ENCODE results near the gene SLC6A6.

The SLC6A6 gene

DNA sequence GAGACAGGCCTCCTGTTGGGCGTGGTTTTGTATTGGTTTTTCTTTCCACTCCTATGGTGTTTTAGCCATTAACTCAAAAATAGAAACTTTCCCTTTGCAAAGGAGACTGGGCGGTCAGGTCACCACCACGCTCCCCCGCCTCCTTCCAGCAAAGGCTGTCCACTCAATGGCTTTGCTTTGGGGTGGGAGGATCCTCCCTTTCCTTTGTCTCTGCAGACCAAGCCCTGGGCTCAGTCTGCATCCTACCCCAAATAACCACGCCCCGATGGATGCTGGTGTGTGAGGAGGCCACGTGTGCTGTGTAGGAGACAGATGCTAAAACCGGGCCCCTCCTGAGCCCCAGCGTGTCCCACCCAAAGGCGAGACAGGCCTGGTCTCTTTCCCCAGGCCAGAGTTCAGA is 69.3 kb downstream of the SLC6A6 start:
- no peak for DNase-seq

DNA sequence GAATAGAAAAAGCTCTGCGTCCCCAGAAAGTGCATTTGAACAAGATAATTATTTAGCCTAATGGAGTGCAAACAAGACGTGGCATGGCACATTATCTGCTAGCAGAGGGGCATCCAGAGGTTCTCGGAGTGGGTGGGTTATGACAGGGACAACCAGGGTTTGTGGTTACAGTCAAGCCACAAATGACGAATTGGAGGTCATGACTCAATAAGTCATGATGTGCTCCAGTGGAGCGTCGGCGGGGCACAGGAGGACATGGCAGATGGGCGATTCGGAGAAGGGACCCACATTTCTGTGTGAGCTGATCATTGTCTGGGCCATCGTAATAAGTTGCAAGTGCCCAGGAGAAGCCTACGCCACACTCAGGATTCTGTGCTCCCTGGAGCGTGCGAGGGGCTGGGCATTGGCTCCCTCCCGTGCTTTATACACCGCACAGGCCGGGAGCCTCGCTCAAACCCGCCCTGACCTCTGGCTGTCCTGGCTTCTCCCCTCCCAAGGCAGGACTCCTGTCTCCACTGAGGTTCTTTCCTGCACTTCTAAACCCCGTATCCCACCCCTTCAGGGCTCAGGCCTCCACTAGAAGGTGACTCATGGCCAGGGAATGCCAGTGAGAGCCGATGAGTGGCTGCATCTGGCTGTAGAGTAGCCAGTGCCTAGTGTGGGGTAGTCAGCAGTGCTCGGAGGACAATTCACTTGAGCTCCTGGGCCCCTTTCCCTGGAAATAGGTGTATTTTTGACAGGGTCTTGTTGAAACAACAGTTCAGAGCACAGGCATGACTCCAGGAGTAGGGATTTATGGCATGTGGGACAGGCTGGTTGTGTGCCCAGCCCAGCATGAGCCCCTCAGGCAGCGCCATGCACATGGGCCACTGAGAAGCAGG is 70.3 kb downstream of the SLC6A6 start:
- DNase-seq = no peak

DNA sequence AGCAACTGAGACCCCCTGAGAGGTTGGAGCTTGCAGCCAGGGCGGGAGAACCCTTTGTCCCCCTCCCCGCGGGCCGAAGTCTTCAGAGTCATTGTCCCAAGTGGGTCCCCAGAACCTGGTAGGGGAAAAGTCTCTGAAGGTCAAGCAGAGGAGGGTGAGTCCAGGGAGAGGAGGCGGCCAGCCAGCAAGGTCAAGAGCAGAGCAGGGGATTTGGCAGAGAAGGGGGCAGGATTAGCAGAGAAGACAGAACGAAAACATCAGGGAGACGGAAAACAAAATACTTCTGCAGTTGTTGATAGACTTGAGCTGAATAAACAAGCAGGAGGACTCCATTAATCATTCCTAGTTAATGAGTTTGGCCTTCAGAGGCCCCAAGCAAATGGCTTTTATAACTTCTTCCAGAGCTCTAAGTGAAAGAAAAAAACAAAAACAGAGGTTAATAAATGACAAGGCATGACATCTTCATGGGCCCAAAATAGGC is 71.0 kb downstream of the SLC6A6 start:
- no peak for DNase-seq

- DNase-seq = no peak
Measured at GRCh38 chr3:14474363-14475081, 72.1 kb downstream of the SLC6A6 start.

GRCh38 chr3:14475621-14476020 is 73.2 kb downstream of the SLC6A6 start:
- DNase-seq = no peak

DNA sequence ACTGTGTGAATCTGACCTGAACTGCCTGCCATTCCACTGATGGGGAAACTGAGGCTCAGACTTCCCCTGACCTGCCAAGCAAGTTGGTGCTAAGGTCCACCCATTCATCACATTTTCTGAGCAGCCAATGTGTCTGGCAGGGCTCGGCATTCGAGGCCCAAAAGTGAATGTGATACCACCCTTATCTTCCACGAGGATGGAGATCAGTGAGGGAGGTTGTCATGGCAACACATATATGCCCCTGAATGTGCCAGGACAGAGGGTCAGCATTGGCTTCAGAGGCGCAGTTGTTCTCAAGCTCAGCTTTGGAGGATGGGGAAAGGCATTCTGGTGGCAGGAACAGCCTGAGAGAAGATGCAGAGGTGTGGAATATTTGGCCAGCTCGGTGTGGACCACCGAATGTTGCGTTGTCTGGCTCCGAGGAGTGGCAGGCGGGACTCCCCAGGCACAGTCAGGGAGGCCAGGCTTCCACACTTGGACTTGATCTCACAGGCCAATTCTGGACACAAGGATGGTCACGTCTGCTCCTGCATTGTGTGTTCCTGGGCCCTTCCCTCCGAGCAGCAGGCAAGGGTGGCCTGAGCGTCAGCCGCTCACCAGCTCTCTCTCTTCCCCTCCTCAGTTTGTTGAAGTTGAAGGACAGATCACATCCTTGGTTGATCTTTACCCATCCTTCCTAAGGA is 74.3 kb downstream of the SLC6A6 start:
- DNase-seq = no peak

GRCh38 chr3:14477311-14477935 is 75.0 kb downstream of the SLC6A6 start:
- DNase-seq = no peak

GRCh38 chr3:14478956-14479550 is 76.6 kb downstream of the SLC6A6 start:
- no peak for DNase-seq

DNA sequence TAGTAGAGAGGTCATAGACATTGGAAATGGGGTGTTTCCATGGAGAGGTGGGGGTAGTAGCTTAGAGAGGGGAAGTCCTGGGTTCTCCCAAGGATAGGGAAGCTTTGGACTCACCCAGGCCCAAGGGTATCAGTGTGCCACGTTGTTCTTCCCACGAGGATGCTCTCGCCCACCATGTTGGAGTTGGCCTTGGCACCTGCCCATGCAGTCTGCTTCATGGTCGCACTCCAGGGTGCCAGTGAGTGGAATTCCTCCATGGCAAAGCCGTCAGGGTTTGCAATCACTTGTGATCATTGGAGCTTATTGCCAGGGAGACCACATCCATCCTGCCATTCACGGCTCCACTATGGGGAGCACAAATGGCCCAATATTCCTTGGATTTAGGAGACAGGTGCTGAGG is 77.2 kb downstream of the SLC6A6 start:
- DNase-seq = no peak

DNA sequence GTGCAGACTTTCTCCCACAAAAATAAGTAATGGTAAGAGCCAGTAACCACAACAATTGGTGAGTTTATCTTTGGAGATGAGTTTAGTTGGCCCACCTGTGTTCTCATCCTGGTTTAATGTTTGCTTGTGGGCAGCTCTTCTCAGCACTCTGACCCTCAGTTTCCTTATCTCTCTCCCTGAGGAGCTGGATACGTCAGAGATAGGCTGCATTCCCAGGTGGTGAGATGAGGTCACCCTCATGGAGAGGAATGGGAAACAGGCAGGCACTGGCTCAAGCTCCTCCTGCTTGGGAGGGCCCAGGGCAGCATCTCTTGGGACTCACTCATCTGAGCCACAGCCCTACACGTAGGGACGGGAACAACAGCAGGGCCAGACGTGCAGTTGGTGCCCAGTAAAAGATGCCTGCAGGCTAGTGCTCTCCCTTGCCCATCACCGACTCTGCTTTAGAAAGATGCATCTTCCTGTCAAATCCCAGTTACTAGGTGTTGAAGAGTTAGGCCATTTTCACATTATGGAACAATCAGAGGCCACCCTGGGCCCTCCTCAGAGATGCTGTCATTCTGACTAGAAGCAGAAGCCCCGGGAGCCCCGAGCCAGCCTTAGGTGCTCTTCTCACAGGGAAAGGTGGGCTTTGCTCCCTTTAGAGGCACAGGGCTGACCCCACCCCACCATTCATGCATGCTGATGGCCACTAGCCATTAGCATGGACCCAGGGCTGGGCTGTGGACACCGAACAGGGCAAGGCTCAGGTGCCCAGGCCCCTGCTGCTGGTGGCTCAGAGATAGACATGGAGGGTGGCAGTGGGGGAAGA is 78.0 kb downstream of the SLC6A6 start:
- DNase-seq = no peak

DNA sequence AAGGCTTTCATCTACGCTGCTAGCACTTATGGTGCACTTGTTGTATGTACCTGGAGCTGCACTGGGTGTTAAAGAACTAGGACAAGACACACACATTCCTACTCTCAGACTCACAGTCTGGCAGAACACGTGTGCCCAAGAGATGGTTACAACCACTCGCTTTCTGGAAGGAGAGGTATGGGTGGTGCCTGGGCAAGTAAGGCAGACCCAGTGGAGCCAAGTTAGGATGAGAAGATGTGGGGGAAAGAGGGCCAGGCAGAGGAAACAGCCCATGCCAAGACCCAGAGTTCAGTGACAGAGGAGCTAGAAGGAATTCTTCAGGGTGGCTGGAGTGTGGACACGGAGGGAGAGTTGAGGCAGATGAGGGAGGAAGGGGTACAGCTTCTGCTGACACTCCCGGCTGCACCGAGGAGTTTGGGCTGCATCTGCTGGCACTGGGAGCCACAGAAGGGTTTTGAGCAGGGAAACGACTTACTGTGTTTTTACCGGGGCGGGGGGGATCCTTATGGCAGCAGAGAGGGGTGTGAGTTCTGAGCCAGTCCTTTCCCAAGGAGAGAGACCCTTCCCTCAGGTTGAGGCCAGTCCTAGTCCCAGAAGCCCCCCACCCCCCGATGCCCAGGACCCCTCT is 78.7 kb downstream of the SLC6A6 start:
- no peak for DNase-seq

- no peak for DNase-seq
Measured at GRCh38 chr3:14481646-14482036, 79.2 kb downstream of the SLC6A6 start.

DNA sequence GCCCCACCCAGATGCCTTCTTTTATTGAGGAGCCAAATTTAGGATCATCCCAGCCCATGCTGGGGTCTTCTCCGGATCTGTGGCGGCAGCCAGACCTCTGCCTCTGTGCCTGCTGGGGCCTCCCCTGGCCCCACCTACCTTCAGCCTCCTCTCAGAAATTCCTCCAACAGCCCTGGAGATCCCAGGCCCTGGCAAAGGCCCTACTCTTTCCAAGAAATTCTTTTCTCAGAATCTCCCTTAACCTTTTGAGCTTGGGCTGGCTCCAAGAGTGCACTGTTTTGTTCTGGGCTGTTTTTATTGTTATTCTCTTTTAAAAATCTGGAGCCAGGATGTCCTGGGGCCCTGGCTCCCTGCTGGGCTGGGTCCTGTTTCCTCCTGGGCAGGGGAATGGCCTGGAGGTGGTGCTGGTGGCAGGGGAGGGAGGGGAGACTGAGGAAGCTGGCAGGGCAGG is 79.9 kb downstream of the SLC6A6 start:
- DNase-seq = no peak

- no peak for DNase-seq
Measured at GRCh38 chr3:14483286-14483685, 80.9 kb downstream of the SLC6A6 start.

- DNase-seq = no peak
Measured at GRCh38 chr3:14484741-14485140, 82.3 kb downstream of the SLC6A6 start.

DNA sequence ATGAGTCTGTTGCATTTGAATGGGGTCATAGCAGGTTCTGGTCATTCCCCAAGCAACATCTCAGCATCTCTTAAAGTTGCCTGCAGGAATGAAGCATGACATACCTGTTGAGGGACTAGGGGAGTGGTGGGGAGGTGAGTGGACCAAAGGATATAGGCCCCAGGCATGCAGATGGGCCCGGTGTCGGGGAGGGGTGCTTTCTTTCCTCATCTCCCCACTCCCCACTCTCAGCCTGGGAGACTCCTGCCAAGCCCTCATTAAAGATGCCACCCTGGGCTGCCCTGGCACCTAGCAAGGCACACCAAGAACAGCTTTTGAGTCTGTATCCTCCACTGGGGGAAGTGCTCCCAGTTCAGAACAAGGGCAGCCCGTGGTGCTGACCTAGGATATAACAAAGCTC is 83.6 kb downstream of the SLC6A6 start:
- DNase-seq = no peak

DNA sequence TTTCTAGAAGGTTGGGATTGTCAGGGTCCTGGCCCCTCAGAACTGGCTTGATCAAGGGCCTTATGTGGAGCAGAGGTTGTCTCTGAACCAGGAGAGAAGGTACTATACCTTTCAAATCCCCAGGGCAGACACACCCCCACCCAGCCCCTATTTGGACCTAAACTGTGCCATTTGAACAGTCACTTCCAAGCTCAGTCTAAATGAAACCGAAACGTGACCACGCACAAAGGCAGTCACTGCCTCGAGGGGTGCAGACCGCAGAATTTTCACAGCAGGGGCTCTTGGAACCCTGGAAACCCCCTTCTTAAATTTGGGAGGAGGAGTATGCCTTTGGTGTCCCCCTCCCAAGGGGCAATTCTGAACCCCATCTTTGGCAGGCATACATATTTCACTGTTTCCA is 84.1 kb downstream of the SLC6A6 start:
- DNase-seq = no peak

GRCh38 chr3:14487086-14487485 is 84.7 kb downstream of the SLC6A6 start:
- DNase-seq = no peak

GRCh38 chr3:14487821-14488220 is 85.4 kb downstream of the SLC6A6 start:
- DNase-seq = no peak

- no peak for DNase-seq
Measured at GRCh38 chr3:14488286-14489041, 86.1 kb downstream of the SLC6A6 start.
